GM19372 (cell line): Measurements from ENCODE around the gene INTS14.

ENCODE experiments used
- ATAC-seq: cut with Tn5 transposase; IDR thresholded peaks from one replicate; pipeline ENCODE4 v1.9.1; 2021; ENCODE audit warnings: mild to moderate bottlenecking, low read depth, moderate library complexity; ENCODE audit not compliant: unreplicated experiment

INTS14 gene

GRCh38 chr15:65610871-65611718 lies at the start of gene INTS14:
Gene INTS14 (minus strand): TSS chr15:65611131. CDS start chr15:65607380, 3,751 bp downstream.
- ATAC-seq = peak; percentile 94

GRCh38 chr15:65659502-65660052 lies 48.6 kb upstream of the INTS14 start:
- ATAC-seq = no peak

- no peak for ATAC-seq
Observed at GRCh38 chr15:65655457-65655856, 44.5 kb upstream of the INTS14 start.

GRCh38 chr15:65655026-65655425 lies 44.1 kb upstream of the INTS14 start:
- no peak for ATAC-seq

GRCh38 chr15:65653801-65654521 lies 43.0 kb upstream of the INTS14 start:
- no peak for ATAC-seq

- ATAC-seq = no peak
Observed at GRCh38 chr15:65653341-65653740, 42.4 kb upstream of the INTS14 start.

- ATAC-seq = no peak
Observed at GRCh38 chr15:65651831-65652749, 41.2 kb upstream of the INTS14 start.

GRCh38 chr15:65651042-65651322 lies 40.1 kb upstream of the INTS14 start:
- no peak for ATAC-seq

GRCh38 chr15:65650312-65651041 lies 39.5 kb upstream of the INTS14 start:
- no peak for ATAC-seq

GRCh38 chr15:65646486-65646885 lies 35.6 kb upstream of the INTS14 start:
- no peak for ATAC-seq

GRCh38 chr15:65645392-65645791 lies 34.5 kb upstream of the INTS14 start:
- no peak for ATAC-seq

GRCh38 chr15:65644282-65644681 lies 33.4 kb upstream of the INTS14 start:
- no peak for ATAC-seq

- no peak for ATAC-seq
Observed at GRCh38 chr15:65642594-65642993, 31.7 kb upstream of the INTS14 start.

- no peak for ATAC-seq
Observed at GRCh38 chr15:65641768-65642475, 31.0 kb upstream of the INTS14 start.

GRCh38 chr15:65639509-65639908 lies 28.6 kb upstream of the INTS14 start:
- ATAC-seq = no peak

GRCh38 chr15:65638681-65639089 lies 27.8 kb upstream of the INTS14 start:
- no peak for ATAC-seq

GRCh38 chr15:65638109-65638508 lies 27.2 kb upstream of the INTS14 start:
- ATAC-seq = no peak

GRCh38 chr15:65634356-65634755 lies 23.4 kb upstream of the INTS14 start:
- no peak for ATAC-seq

GRCh38 chr15:65633752-65634151 lies 22.8 kb upstream of the INTS14 start:
- no peak for ATAC-seq
